HG02973 (cell line): ENCODE data around the gene TANK.
"Not testable (repeated sequence)": the region's sequence is repeated elsewhere in the genome, so short reads cannot be mapped to it uniquely, and the experiment has no call there.

Experiments
- ATAC-seq: cut with Tn5 transposase; IDR thresholded peaks from one replicate; pipeline ENCODE4 v1.9.1; 2021; ENCODE audit warnings: moderate library complexity; ENCODE audit not compliant: unreplicated experiment

Gene TANK

DNA sequence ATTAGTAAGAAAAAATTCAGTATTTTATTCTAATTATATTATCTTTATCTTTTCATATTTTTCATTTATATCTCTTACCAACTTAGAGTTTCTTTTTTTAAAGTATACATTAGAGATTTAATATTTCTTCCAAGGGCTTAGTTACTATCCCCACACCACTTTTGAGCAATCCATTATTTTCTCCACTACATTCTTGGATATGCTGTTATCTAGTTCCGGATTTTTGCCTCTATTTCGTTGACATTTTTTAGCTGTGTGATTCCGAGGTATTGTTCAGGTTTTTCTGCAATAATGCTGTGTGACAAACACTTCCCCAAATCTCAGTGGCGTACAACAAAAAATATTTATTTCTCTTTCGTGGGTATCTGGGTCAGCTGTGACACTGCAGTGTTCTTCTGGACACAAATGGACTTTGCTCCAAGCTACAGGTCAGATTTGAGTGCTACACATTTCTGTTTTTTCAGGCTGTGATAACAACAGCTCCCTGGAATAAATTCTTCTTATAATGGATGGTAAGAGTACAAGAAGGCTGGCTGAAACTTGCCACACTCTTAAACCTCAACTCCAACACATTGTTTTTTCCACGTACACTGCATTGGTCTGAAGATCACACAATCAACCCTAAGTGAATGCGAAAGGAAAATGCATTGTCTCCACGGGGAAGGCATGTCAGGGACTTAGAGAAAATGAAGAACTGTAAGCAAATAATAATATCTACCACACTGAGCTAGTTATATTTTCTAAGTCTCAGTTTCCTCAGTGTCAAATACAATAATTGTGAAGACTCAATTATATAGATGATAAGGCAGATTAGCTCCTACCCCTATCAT lies 97.1 kb downstream of the TANK start:
- ATAC-seq = no peak

DNA sequence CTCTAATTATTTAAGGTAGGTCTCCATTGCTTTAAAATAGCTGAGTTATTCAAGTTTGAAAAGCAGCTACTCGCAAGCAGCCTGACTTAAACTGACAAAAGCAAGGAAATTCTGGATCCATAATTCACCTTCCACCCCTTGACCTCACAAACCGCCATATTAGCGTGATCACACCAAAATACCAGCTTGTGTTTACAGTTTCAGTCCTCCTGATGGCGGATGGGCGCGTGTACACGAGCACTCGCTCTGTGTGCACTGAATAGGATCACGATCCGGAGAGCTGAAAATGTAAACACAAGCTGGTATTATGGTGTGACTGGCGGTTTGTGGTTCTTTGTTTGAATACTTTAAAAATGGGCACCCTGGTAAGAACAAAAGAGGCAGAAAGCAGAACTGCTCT lies 105.6 kb downstream of the TANK start:
- ATAC-seq = no peak

DNA sequence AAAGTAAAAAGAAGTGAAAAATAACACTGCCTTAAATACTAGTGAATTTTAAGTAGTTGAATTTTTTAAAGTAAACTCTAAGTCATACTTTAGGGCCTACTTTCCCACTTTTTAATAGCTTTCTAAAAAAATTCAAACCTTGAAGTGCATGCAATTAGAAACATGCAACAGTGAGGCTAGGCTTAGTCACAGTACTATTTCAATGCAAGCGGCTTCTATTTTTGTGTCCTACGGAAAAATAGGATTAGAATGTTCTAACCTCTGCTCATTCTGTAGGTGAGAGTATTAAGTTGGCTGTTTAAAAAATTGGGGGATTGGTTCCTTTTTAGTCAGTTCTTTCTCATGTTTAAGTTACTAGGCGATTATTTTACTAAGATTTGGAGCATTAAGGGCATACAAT lies 108.9 kb downstream of the TANK start:
- ATAC-seq = no peak

DNA sequence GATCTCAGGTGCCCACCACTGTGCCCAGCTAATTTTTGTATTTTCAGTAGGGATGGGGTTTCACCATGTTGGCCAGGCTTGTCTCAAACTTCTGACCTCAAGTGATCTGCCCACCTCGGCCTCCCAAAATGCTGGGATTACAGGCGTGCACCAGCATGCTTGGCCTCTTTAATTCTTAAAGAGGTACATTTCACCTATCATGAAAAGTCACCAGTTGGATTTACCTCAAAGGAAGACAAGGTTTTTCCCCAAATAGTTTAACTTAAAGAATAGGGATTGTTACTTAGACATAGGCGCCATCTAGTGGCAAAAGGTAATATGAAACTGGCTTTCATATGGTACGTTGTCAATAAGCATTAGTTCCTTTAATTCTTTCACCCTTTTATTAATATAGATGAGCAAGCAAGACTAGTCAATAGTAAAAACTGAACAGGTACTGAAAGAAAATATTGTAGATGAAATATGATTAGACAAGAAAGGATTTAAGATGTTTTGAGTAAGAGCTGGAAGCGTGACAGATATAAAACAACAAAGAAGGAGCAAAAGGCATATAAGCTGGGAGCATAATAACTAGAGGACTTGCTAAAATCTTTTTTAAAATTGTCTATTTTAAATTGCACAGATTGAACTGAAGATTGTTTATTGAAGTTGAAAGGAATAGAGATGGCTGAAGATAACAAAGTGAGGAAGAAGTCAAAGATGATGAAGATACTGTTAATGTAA lies 113.0 kb downstream of the TANK start:
- ATAC-seq = peak; percentile 67

DNA sequence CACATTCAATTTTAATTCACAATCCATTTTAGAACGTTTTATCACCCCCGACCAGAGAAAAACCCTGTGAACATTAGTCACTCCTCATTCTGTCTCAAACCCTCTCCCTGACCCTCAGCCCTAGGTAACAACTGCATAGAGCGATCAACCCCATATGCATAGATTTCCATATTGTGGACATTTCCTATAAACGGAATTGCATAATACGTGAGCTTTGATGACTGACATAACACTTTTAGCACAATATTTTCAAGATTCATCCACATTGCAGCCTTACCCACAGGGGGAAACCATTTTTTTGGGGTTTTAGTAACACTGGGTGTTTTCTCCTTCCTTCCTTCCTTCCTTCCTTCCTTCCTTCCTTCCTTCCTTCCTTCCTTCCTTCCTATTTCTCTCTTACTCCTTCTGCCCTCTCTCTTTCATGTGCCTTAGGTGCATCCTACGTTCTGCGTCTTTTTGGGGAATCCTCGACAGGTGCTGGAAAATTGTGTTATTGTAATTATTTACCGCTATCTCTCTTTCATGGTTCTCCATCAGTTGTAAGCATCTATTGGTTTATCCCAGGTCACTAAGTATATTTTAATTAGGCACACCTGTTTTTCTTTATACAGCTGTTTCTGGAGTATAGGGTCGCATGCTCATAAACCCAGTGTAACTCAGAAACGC lies 118.5 kb downstream of the TANK start:
- not testable (repeated sequence) for ATAC-seq

DNA sequence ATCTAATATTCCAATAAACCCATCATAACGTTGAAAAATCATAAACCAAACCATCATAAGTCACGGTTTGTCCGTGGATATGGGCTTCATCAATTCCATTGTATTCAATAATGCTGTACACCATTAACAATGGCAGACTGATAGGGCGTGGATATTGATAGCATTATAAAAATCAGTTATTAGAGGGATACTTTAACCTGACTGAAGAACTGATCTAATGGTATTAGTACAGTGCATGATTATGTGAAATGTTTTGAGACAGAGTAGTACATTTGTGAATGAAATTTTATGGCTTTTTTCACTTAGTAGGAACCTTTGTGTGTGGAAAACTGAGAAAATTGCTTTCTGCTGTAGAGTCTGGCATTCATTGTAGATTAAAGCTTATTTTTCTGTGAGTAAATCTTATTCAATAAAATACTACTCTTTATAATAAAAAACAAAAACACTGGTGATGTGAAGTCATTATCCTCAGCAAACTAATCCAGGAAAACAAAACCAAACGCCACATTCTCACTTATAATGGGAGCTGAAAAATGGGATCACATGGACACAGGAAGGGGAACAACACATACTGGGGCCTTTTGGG lies 119.1 kb downstream of the TANK start:
- ATAC-seq = not testable (repeated sequence)

DNA sequence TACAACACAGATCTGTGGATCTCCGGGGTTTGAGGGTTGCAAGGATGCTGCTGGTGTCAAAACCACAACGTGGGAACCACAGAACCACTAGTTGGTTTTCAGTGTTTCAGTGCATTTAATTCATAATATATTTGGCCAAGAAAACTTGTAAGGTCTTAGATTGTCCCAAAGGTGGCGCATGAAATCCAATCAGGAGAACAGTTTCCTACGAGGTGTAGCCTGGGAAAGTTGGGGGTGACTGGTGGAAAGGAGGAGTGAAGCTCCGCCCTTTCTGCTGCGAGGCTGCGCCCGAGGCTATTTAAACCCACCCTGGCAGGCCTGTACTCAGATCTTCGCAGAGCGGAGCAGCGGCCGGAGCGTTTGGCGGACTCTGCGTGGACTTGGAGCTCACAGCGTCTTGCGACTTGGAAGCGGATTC lies 120.7 kb downstream of the TANK start:
- ATAC-seq = not testable (repeated sequence)

DNA sequence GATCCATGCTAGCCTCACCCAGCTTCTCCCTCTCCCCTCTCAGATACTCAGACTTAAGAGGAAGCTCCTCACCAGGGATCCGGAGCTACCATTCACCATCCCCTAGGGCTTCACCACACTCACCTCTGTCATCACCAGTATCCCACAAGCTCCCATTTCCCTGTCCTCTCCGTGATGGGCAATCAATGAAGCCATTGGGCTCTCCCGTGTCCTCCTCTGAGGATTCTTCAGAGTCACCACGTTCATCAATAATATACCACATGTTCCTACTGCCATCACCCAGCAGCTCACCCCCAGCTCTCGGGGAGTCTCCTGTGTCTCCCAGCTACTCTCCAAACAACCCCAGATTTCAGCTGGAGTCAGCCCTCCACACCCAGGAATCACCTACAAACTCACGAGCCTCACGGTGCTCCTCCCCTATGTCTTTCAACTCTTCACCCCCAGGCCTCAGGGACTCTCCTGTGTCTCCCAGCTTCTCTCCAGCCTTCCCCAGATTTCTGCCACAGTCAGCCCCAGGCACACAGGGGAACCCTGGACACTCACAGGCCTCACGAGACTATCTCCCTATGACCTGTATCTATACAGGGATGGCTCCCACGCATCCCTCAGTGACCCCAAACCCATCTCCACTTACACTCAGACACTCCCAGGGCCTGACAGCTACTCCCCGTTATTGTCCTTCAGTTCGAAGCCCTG lies 121.5 kb downstream of the TANK start:
- ATAC-seq = not testable (repeated sequence)

DNA sequence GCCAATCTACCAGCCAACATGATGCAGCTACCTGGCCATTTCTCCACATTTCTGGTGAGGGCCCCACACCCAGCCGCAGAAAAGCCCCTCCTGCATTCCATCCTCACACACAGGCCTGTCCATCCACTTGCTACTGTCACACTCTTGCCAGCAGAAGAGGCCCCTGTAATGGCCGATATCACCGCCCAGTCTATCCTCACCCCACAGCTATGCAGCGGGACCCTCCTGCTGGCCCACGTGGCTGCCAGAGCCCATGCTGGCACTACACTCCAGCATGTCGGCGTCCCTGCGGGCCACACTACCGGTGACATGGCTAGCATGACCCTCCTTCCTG lies 122.0 kb downstream of the TANK start:
- ATAC-seq = not testable (repeated sequence)

DNA sequence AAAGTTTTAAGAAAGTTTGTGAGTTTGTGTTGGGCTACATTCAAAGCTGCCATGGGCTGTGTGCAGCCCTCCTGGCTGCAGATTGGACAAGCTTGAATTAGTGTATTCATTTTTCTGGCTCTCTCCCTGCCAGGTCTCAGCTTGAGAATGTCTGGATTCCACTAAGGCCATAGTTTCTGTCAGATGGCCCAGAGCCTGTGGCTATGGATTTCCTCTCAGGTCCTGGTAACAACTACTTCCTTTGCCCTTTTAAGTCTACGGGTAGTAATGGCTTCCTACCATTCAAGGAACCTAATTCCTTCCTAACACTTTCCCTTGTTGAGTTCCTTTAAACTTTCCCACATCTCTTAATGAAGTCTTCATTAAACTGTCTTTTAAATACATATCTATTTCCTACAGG lies 123.7 kb downstream of the TANK start:
- ATAC-seq = no peak
